Measurements from ENCODE around the gene ZNF324.
"Not testable (repeated sequence)": the region's sequence is repeated elsewhere in the genome, so short reads cannot be mapped to it uniquely, and the experiment has no call there.

ZNF324 gene

DNA sequence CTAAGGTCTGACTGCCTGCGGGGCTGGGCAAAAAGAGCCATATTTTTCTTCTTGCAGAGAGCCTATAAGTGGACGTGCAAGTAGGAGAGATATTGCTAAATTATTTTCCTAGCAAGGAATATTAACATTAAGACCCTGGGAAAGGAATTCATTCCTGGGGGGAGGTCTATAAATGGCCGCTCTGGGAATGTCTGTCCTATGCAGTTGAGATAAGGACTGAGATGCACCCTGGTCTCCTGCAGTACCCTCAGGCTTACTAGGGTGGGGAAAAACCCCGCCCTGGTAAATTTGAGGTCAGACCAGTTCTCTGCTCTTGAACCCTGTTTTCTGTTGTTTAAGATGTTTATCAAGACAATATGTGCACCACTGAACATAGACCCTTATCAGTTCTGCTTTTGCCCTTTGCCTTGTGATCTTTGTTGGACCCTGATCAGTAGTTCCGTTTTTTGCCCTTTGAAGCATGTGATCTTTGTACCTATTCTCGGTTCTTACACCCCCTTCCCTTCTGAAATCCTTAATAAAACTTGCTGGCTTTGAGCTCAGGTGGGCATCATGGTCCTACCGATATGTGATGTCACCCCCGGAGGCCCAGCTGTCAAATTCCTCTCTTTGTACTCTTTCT, 40.8 kb downstream of the ZNF324 start:
- not testable (repeated sequence) for DNase-seq

DNA sequence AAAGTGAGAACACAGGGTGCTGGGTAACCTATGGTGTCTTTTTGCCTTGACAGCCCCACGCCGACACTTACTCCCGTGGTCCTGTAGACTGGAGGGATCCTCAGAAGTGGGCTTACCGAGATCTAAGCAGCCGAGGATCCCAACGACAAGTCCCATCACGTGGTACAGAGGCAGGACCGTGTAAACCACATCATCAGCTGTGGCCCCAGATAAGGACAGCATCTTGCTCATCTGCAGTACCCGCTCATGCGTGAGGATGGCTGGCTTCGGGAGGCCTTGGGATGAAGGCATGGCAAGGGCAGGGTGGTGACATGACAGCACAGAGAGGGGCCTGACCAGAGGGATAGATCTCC, 42.8 kb downstream of the ZNF324 start:
- DNase-seq = no peak

DNA sequence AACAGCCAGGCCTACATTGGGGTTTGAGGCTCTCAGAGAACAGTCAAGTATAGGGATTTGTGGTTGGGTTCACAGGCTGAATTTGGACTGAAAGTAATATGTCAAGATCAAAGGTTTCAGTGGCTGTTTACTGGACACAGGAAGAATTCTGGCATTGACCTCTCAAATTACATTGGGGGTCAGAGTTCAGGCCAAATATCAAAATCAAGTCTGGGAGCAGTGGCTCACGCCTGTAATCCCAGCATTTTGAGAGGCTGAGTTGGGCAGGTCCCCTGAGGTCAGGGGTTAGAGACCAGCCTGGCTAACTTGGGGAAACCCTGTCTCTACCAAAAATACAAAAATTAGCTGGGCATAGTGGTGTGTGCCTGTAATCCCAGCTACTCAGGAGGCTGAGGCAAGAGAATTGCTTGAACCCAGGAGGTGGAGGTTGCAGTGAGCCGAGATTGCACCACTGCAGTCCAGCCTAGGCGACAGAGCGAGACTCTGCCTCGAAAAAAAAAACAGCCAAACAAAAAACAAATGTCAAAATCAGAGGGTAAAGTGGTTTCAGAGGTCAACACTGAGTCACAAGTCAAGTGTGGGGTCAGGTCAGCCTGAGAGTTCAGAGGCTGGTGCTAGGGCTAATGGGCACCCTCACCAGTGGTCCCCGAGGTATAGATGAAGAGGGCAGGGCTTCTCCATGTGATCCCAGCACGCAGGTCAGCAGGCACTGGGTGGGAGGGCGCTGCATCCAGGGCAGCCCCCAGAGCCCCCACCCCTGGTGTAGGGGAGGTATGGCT, 43.4 kb downstream of the ZNF324 start:
- no peak for DNase-seq

DNA sequence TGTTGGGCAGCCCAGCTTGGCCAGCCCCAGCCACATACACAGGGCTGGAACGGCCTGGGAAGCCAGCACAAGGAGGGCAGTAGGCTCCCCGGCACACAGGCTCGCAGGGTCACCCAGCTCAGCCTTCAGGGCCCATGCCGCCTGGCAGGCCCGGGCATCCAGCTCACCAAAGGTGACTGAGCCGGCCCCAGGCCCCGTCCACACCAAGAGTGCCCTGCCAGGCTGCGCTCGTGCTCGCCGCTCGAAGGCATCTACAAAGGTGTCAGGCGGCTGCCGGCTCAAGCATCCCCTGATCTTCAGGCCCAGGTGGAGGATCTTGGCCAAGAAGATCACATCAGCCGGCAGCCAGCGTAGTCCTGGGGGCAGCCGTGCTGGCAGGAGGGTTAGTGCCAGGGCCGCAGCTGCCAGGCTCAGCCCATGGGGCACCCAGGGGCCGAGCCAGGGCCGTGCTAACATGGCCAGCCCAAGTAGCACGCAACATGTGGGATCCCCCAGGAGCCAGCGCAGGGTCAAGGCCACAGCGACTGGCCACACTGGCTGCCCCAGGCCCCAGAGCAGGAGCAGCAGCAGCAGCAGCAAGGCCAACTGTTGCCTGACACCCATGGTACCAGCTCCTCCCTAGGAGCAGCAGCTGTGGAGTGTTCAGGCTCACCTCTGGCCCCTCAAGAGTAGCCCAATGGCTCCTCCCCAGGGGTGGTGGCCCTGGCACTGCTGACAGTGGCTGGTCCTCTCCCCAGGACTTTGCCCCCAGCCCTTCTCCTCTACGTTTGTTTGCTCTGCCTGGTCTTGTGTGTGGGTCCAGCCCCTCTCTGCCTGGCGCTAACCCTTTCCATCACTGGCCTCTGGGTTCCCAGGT, 44.7 kb downstream of the ZNF324 start, which contains the start of gene SLC27A5:
Gene SLC27A5, minus strand, starts transcription at position 640 of the 856 bp plus-strand sequence. Its CDS starts 37 bp downstream, at position 603.
- no peak for DNase-seq

DNA sequence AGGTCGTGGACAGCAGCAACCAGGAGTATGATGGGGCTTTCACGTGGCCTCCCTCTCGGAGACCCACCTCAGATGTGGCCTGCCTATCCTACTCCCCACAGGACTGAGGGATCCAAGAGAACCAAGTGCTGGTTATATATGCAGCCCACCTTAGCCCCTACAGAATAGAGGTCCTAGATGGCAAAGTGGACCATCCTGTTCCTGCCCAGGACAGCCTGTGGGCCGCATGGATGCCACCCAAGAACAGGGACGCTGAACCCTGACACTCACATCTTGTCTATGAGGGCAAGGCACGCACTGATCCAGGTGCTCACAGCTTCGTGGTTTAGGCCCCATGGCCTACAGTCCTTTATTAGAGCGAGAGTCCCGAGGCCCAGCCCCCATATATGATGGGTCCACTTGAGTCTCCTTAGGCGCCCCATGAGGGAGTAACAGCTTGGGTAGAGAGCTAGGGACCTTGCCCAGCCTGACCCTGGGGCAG, 46.4 kb downstream of the ZNF324 start:
- DNase-seq = no peak

DNA sequence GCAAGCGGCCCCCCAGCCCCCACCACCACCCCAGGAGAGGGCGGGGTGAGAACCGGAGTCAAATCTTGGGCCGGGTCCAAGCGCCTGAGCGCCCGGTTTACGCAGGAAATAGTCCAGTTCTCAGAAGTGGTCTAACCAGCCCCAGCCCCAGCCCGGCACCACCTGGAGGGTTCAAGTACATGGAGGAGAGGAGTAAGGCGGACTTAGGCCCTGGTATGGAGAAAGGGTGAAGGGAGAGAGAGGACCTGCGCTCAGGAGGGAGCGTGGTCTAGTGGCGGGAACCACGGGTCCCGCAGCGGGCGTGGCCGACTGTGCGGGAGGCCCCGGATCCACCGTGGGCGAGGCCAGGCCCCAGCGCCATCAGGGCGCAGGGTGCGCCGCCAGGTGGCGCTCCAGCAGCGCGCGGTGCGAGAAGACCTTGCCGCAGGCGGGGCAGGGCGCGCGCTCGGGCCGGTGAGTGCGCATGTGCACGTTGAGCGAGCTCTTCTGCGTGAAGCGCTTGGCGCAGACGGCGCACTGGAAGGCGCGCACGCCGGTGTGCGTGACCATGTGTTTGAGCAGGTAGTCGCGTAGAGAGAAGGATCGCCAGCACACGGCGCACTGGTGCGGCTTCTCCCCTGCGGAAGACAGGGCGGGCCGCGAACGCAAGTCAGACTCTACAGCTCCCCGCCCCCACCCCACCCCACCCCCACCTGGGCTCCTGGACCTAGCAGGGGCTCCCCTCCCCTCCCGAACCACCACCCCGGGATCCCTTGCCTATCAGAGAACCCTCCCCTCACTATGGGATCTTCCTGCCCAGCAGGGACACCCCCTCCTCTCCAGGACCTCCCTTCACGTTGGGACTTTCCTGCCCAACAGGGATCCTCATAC, 47.0 kb downstream of the ZNF324 start:
- peak; percentile 93 for DNase-seq

DNA sequence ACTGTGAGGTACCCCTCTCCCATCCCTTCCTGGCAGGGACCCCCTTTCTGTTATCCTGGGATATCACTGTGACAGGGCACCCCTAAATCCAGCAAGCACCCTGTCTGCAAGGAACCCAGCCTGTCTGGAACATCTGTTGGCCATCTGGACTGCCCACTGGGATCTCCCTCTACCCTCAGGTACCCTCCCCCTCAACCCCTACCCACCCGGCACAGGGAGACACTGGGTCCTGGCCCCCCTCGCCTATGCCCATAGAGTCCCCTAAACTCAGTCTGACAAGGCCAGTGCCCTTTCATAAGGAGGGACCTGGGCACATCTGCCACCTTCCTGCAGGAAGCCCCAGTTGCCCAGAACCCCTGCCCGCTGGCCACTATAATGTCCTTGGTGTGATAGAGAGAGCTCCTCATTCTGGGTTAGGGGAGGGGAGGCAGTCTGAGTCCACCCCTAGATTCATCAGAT, 47.7 kb downstream of the ZNF324 start:
- no peak for DNase-seq

DNA sequence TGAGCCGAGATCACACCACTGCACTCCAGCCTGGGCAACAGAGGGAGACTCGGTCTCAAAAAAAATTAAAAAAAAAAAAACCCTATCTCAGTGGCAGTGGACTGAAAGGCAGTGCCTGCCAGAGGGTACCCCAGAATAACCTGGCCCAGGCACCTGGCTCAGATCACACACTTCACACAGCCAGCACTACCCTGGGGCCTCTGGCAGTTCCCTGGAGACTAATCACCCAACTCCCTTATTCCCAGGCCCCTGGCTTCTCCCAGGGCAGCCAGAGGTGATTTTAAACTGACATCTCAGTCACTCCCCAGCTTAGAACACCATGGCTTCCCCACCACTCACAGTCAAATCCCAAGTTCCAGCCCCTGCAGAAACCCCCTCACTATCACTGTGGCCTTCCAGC, 48.4 kb downstream of the ZNF324 start:
- DNase-seq = no peak

DNA sequence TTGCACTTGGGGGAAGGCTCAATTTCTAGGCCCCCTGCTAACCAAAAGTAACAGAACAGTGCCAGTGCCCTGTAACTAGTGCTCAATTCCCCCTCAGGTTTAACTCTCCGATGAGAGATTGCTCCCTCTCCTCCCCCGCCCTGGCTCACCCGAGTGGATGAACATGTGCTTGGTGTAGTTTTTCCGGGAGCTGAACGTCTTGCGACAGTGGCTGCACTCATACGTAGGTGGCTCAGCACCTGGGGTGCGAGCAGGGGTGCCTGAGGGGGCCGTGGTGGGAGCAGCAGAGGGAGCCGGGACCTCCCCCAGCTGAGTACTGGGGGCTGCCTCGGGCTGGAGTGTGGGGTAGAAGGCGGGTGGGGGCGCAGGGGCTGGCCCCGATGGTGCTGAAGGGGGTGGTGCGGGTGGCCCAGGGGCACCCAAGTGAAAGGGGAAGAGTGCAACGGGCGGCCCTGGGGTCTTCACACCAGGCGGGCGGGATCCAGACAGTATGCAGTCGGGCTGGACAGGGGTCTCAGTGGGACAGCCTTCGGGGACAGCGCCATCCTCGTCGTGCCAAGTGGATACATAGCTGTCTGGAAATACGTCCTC, 49.5 kb downstream of the ZNF324 start:
- no peak for DNase-seq

DNA sequence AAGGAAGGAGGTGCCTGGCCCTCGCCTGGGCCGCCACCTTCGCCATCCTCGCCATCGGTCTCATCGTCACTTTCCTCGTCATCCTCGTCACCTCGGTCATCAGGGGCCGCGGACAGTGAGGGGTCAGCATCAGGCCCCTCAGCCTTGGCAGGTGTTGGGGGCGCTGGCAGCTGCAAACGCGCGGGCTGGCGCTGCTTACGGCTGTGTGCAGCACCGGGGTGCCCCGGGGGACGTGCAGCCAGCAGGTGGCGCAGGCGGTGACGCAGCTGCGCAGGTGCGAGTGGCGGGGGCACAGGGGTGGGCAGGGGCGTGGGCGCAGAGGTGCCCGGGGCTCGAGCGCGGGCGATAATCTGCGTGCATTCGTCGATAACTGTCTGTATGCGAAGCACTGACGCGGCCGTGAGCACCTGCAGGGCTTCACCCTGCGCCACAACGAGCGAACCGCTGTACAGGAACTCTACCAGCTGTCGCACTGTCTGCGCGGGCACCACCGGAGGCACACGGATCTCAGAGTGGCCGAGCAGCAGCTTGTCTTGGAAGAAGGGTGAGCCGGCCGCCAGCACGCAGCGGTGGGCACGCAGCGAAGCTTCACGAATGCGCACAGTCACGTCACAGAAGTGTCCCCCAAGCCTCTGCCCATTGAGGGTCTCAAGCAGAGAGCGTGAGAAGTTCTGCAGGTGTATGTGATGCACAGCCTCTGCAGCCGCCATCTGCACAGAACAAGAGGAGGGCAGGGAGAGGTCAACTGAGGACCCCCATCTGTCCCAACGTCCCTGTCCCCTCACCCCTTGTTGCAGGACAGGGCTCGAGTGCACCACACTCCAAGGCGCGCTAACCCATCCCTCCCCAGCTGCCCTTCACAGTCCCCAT, 50.3 kb downstream of the ZNF324 start:
- no peak for DNase-seq

DNA sequence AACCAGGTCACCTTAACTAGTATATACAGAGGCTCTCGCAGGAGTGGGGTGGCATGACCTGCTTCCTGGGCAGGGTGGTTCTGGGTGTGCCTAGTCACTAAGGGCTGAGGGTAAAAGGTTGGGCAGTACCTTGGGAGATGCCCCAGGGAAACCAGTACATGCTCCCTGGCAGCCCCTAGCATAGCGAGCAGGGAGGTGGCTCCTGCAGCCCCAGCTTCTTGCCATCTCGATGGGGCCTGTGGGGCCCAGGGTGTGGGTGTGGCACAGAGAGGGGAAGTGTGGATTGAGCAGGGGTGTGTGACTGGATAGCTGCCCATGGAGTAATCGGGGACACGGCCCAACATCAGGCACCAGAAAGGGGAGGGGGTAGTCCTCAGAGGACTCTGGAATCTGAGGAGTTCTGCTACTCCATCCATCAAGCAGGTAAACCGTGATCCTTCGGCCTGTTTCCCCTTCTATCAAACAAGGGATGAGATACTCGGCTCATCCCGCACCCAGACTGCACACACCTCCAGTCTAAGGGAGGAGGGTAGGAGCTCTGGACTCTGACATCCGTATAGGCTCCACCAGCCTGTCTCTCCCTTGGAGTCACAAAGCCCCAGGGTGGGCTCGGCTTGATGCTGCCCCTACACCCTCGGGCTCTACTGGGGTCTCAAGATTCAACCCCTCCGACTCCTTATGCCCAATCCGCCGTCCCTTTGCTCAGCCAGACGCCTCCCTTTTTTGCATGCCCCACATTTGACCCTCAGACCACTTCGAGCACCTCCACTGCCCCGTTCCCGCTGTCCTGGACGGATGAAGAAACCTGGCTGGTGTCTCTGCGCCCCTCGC, 51.6 kb downstream of the ZNF324 start:
- DNase-seq = no peak

DNA sequence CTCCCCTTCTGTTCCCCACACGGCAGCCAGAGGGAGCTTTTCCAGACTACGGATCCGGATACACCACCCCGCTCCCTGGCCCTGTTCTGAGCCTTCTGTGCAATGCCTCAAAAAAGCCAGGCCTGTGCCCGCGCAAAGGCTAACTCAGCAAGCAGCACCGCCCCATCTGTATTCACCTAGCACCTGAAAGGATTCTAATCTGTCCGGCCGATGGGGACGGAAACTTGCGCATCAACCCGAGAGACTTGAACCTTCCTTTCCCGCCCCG, 52.1 kb downstream of the ZNF324 start:
- DNase-seq = peak; percentile 45

DNA sequence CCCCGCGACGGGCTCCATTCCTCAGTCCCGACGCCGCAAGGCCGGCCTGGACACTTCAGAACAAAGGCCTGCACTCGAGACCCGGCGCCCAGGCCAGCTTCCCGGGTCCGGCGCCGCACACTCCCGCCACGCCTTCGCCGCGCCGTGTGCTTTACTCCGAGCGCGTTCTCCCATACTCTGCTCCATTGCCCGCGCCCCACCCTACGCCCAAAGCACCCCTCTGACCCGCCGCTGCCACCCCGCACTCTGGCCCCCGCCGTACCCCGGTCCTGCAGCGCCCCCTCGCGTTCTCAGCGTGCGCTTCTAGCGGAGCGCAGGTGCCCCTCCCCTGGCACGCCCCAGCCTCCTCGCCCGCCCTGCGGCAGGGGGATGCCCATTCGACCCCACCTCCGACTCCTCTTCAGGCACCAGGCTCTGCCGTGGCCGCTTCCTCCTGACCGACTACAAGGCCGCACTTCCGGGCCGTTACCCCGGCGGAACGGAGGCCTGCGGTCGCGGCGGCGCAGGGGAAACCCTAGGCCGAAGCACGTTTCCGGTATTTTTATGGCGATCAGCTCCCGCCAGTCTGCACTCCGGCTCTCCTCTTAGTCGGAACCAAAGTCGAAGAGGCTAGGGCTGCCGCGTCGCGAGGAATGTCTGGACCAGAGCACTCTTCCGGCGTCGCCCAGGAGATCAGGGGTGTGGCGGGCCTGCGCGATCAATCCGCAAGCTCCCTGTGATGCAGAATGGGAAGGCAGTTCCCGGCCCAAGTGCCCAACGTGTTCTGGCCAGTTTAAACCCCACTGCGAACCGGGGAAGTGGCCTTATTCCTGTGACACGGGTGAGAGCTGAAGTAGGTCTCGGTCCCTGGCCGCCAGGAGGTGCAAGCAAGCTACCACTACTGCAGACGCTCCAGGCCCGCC, 52.7 kb downstream of the ZNF324 start, which contains the start of gene ZBTB45:
Gene ZBTB45, minus strand, starts transcription at position 456 of the 902 bp plus-strand sequence. CDS start 2,137 bp downstream, outside the sequence.
- DNase-seq = peak; percentile 94

DNA sequence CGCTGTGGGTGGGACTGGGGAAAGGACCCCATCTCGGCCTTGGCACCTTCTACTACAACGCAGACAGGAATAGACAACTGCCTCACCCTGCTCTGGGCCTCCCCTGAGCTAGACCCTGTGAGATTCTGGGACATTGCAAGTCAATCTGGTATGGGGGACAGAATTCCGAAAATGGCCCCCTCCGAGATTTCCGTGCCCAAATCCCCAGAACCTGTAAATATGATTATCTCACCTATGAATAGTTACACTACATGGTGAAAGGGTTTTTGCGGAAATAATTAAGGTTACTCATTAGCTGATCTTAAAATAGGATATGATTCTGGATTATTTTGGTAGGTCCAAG, 53.3 kb downstream of the ZNF324 start:
- no peak for DNase-seq

DNA sequence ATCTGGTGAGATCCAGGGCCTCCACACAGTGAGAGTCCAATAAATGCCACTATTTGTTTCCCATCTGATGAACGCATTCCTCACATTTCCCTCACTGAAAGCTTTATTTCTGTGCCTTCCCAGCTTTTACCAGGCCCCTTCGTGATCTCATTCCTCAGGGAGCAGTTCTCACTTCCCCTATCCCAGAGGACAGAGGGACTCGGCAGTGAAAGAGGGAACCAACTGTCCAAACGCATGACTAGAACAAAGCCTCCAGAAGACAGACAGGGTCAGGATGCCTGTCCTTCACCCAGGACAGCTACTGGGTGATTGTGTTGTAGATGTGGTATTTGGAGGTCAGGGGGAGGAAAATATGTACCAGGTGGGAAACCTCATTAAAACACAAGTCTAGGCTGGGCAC, 54.8 kb downstream of the ZNF324 start:
- no peak for DNase-seq

DNA sequence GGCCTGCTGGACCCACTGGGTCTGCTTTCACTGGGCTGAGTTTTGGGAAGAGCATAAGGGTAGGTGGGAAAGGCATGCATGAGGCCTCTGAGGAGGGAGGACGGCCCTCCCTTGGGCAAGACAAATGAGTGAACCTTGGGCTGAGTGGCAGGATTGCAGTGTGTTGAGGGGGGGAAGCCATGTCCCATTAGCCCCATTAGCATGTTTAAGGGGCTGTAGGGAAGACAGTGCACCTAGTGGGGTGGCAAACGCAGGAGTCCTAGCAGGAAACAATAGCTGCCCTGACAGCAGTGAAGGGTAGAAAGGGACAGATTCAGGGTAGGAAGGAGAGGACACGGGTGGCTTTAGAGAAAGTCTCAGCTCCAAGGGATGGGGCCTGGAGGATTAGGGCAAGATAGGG, 55.8 kb downstream of the ZNF324 start:
- DNase-seq = no peak
